ENCODE data around the gene SLC8A3. TPM values are rescaled to one million over a fixed set of nuclear protein-coding genes. Genes with fewer than 3 reads are reported as not detected.

The SLC8A3 gene
- total RNA-seq, 1 experiment from 2014 or later, result 0.13 TPM

DNA sequence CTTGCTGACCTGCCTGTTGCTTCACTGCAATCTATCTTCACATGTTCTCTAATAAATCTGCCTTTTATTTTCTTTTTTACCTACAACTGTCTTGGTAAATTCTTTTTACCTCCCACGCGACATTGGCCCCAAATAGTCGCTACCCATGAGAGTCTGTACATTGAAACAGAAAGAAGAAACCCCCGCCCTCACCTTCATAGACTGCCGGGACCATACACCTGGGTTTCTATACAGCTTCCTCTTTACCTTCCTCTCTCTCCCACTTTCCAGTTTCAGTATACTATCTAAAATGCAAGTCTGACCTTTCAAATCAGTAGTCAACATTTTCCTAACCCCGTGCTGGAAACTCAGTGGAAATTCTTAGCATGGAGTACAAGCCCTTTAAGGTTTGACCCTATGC, 4.8 kb downstream of the SLC8A3 start:
- Histone ChIP-seq H3K14ac (ENCODE audit: insufficient read depth, low read length) (no peak overlapping the region), H3K27ac (ENCODE audit: insufficient read length, low read depth, low read length) (no peak overlapping the region), H3T11ph (ENCODE audit: low read length) (no peak overlapping the region), H3K79me2 (ENCODE audit: insufficient read depth, low read length) (no peaks in the 10 kb centered on the region), H2AFZ (ENCODE audit: low read length) (no peak overlapping the region), H2AK5ac (ENCODE audit: insufficient read length, low read length) (no peak overlapping the region), H3K79me1 (ENCODE audit: insufficient read depth, low read depth, low read length, poor library complexity, severe bottlenecking) (no peaks in the 10 kb centered on the region), H2BK15ac (ENCODE audit: low read depth, low read length) (no peak overlapping the region), H3K23me2 (ENCODE audit: insufficient read length, low read depth, low read length, poor library complexity, severe bottlenecking) (peaks cover 19% of the 10 kb centered on the region), H3K9me3 (ENCODE audit: control insufficient read depth, low read depth, low read length) (no peaks in the 10 kb centered on the region), H3K4me2 (ENCODE audit: insufficient read depth, insufficient read length, low read length) (no peak overlapping the region), H3K18ac (ENCODE audit: insufficient read length, low read depth, low read length) (no peak overlapping the region), H3K23ac (ENCODE audit: insufficient read length, low read depth, low read length) (no peak overlapping the region), H2BK20ac (ENCODE audit: low read depth, low read length, poor library complexity, severe bottlenecking) (no peak overlapping the region), H3K4ac (ENCODE audit: low read depth, low read length) (no peak overlapping the region), H4K8ac (replicated peaks; ENCODE audit: insufficient read length, low read depth, low read length) (no peak overlapping the region), H2BK5ac (ENCODE audit: insufficient read length, low read length) (no peak overlapping the region), H3K9ac (ENCODE audit: extremely low read depth, insufficient read length, low read length) (no peak overlapping the region), H3K27me3 (ENCODE audit: insufficient read depth, low read length) (peaks cover 7% of the 10 kb centered on the region; the same call in 1 of the 2 replicates), H3K56ac (ENCODE audit: insufficient read length, low read depth, low read length) (no peak overlapping the region), H4K5ac (ENCODE audit: insufficient read length, low read depth, low read length) (no peak overlapping the region), H3K4me1 (ENCODE audit: insufficient read depth, low read length) (peaks cover 2% of the 10 kb centered on the region; the same call in 1 of the 2 replicates), H4K20me1 (ENCODE audit: control insufficient read depth, insufficient read depth, insufficient read length) (no peaks in the 10 kb centered on the region), H4K91ac (ENCODE audit: insufficient read length, low read depth, low read length) (no peak overlapping the region), H2BK120ac (ENCODE audit: low read depth, low read length, poor library complexity, severe bottlenecking) (no peak overlapping the region), H2BK12ac (ENCODE audit: insufficient read length, low read depth, low read length) (no peak overlapping the region)
- TF ChIP-seq, protein P1, sequence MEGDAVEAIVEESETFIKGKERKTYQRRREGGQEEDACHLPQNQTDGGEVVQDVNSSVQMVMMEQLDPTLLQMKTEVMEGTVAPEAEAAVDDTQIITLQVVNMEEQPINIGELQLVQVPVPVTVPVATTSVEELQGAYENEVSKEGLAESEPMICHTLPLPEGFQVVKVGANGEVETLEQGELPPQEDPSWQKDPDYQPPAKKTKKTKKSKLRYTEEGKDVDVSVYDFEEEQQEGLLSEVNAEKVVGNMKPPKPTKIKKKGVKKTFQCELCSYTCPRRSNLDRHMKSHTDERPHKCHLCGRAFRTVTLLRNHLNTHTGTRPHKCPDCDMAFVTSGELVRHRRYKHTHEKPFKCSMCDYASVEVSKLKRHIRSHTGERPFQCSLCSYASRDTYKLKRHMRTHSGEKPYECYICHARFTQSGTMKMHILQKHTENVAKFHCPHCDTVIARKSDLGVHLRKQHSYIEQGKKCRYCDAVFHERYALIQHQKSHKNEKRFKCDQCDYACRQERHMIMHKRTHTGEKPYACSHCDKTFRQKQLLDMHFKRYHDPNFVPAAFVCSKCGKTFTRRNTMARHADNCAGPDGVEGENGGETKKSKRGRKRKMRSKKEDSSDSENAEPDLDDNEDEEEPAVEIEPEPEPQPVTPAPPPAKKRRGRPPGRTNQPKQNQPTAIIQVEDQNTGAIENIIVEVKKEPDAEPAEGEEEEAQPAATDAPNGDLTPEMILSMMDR (conservative IDR thresholded peaks at IDR 0.05), result no peak
- WGBS (ENCODE audit: extremely low coverage, insufficient read length, low lambda C conversion rate), result no CpG with 5 or more reads among the region's 6 CpGs
- no peak for DNase-seq
- no peak overlapping the region for H3K4me3 Mint-ChIP-seq
- H3K36me3 Mint-ChIP-seq (ENCODE audit: insufficient read depth in 1 of 3, low read depth in 3 of 3), result no peaks in the 10 kb centered on the region; a peak in 1 of 7 replicates
- H3K27me3 Mint-ChIP-seq (ENCODE audit: low read depth), result peaks cover 46% of the 10 kb centered on the region
- H3K4me1 Mint-ChIP-seq, result peaks cover 14 to 18% of the 10 kb centered on the region in 2 experiments
- H3K9me3 Mint-ChIP-seq, result peaks cover 0 to 2% of the 10 kb centered on the region in 2 experiments; a peak in 1 of 5 replicates
- no peak overlapping the region for H3K27ac Mint-ChIP-seq

All from H9 (cell line).